SJCRH30 (cell line): ENCODE measurements around the gene E2F6. TPM values are rescaled to one million over a fixed set of nuclear protein-coding genes. Genes with fewer than 3 reads are reported as not detected.
"Not testable (repeated sequence)": the region's sequence is repeated elsewhere in the genome, so short reads cannot be mapped to it uniquely, and the experiment has no call there.

Experiments
- DNase-seq, 2 experiments: peaks; one replicate each; pipeline ENCODE4 v3.0.0-alpha.2; 2015 to 2020
- H3K27ac ChIP-seq: fragments of 250-450 bp; sonication (Bioruptor Pico); 2 replicates; pipeline ENCODE4 v1.5.1; 2020; ENCODE audit warnings: mild to moderate bottlenecking, moderate library complexity
- H3K27me3 ChIP-seq: fragments of 250-450 bp; sonication (Bioruptor Pico); 2 replicates; pipeline ENCODE4 v1.5.1; 2020; ENCODE audit warnings: mild to moderate bottlenecking, moderate library complexity
- H3K36me3 ChIP-seq: fragments of 250-450 bp; sonication (Bioruptor Pico); 2 replicates; pipeline ENCODE4 v1.5.1; 2020; ENCODE audit warnings: mild to moderate bottlenecking, moderate library complexity
- H3K4me1 ChIP-seq: fragments of 250-450 bp; sonication (Bioruptor Pico); 2 replicates; pipeline ENCODE4 v1.5.1; 2020; ENCODE audit warnings: mild to moderate bottlenecking, moderate library complexity
- H3K4me3 ChIP-seq: fragments of 250-450 bp; sonication (Bioruptor Pico); 2 replicates; pipeline ENCODE4 v1.5.1; 2020; ENCODE audit warnings: mild to moderate bottlenecking, moderate library complexity
- H3K9me3 ChIP-seq: fragments of 250-450 bp; sonication (Bioruptor Pico); replicated peaks from 2 replicates; pipeline ENCODE4 v1.5.1; 2020; ENCODE audit warnings: mild to moderate bottlenecking, moderate library complexity
- total RNA-seq: library from RNA; depleted of rRNA; stranded (reverse); fragments of >200 nt; shearing (Covaris generic); gene quantifications from 2 replicates; pipeline ENCODE4 v1.2.3, GENCODE V29; 2014

E2F6 gene
- total RNA-seq, 1 experiment from 2014 or later = 40.9 TPM

DNA sequence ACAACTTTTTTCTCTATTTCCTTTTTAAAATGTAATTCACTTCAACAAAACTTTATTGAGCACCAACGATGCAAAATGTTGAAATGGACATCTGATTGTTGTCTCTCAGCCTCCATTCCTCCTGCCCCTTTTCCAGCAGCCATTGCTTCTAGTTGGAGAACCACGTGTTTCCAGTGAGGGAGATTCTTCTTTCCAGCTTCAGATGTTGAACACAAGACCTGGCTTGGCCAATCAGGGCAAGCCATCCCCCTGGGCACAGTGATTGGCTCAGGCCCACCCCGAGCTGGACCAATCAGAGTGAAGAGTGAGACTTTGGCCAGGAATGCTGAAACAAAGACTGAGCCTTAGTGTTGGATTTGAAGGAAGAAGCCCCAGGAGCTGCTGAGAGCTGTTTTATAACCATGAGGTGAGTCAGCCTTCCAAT is 59.0 kb downstream of the E2F6 start:
- peaks cover 8% of the 10 kb centered on the region; the same call in 1 of the 2 replicates for H3K4me1 ChIP-seq
- H3K9me3 ChIP-seq = no peaks in the 10 kb centered on the region
- peak; percentile 77 to 85 for DNase-seq
- H3K4me3 ChIP-seq = peak overlapping the region; percentile 4; the same call in 1 of the 2 replicates
- H3K36me3 ChIP-seq = no peaks in the 10 kb centered on the region
- no peaks in the 10 kb centered on the region for H3K27me3 ChIP-seq
- no peak overlapping the region for H3K27ac ChIP-seq

GRCh38 chr2:11406267-11406957 is 59.5 kb downstream of the E2F6 start:
- DNase-seq = no peak
- Histone ChIP-seq H3K27me3 (no peaks in the 10 kb centered on the region), H3K27ac (no peak overlapping the region), H3K4me3 (peak overlapping the region; percentile 4; the same call in 1 of the 2 replicates), H3K36me3 (no peaks in the 10 kb centered on the region), H3K9me3 (no peaks in the 10 kb centered on the region), H3K4me1 (peaks cover 8% of the 10 kb centered on the region; the same call in 1 of the 2 replicates)

- Histone ChIP-seq H3K4me3 (no peak overlapping the region), H3K4me1 (peaks cover 8% of the 10 kb centered on the region; the same call in 1 of the 2 replicates), H3K27me3 (no peaks in the 10 kb centered on the region), H3K9me3 (no peaks in the 10 kb centered on the region), H3K36me3 (no peaks in the 10 kb centered on the region), H3K27ac (no peak overlapping the region)
- DNase-seq = peak in 1 of 2 experiments; percentile 1
These were observed 60.2 kb downstream of the E2F6 start for GRCh38 chr2:11405599-11406266.

DNA sequence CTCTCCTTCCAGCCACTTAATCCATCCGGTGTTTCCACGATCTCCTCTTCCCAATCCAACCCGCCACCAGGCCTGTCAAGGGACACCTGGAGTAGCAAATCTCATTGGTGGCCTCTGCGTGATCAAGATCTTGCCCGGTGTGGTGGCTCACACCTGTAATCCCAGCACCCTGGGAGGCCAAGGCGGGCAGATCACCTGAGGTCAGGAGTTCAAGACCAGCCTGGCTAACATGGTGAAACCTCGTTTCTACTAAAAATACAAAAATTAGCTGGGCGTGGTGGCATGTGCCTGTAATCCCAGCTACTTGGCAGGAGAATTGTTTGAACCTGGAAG is 60.9 kb downstream of the E2F6 start:
- H3K4me1 ChIP-seq, DNase-seq, H3K36me3 ChIP-seq, H3K27ac ChIP-seq, H3K9me3 ChIP-seq, H3K4me3 ChIP-seq, H3K27me3 ChIP-seq: not testable (repeated sequence)

GRCh38 chr2:11404376-11405073 is 61.4 kb downstream of the E2F6 start:
- no peak for DNase-seq
- H3K36me3 ChIP-seq = no peaks in the 10 kb centered on the region
- H3K9me3 ChIP-seq = no peaks in the 10 kb centered on the region
- no peak overlapping the region for H3K27ac ChIP-seq
- no peaks in the 10 kb centered on the region for H3K27me3 ChIP-seq
- peaks cover 8% of the 10 kb centered on the region; the same call in 1 of the 2 replicates for H3K4me1 ChIP-seq
- H3K4me3 ChIP-seq = no peak overlapping the region

DNA sequence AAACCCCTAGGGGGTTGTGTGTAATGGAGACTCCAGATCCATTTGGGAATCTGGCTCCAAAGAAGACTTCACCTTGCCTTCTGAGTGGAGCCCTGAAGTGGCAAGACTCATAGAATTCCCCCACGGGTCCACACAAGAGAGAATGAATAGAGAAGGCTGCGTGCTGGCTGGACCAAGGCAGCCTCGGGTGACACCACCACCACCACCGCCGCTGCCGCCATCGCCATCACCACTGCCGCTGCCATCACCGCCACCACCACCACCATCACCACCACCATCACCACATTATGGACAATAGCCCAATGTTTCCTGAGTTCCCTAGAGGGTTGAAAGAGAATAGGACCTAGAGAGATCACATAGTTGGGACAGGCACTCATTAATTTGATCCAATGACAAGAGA is 63.5 kb downstream of the E2F6 start:
- H3K4me1 ChIP-seq = peaks cover 8% of the 10 kb centered on the region; the same call in 1 of the 2 replicates
- no peaks in the 10 kb centered on the region for H3K27me3 ChIP-seq
- no peak overlapping the region for H3K27ac ChIP-seq
- H3K36me3 ChIP-seq = no peaks in the 10 kb centered on the region
- no peak for DNase-seq
- H3K9me3 ChIP-seq = no peaks in the 10 kb centered on the region
- no peak overlapping the region for H3K4me3 ChIP-seq

- H3K27me3 ChIP-seq = no peaks in the 10 kb centered on the region; the same call in 1 of the 2 replicates
- no peaks in the 10 kb centered on the region for H3K9me3 ChIP-seq
- H3K27ac ChIP-seq = no peak overlapping the region
- no peaks in the 10 kb centered on the region for H3K36me3 ChIP-seq
- H3K4me3 ChIP-seq = no peak overlapping the region
- no peaks in the 10 kb centered on the region; the same call in 1 of the 2 replicates for H3K4me1 ChIP-seq
- DNase-seq = no peak
These were observed 66.6 kb downstream of the E2F6 start for GRCh38 chr2:11399438-11399762.

GRCh38 chr2:11398750-11399437 is 67.1 kb downstream of the E2F6 start:
- Histone ChIP-seq H3K27me3 (no peaks in the 10 kb centered on the region; the same call in 1 of the 2 replicates), H3K36me3 (no peaks in the 10 kb centered on the region), H3K4me1 (no peaks in the 10 kb centered on the region; the same call in 1 of the 2 replicates), H3K4me3 (no peak overlapping the region), H3K27ac (no peak overlapping the region), H3K9me3 (no peaks in the 10 kb centered on the region)
- DNase-seq = peak; percentile 82 to 83

GRCh38 chr2:11397513-11397912 is 68.4 kb downstream of the E2F6 start:
- Histone ChIP-seq H3K27me3 (no peaks in the 10 kb centered on the region; the same call in 1 of the 2 replicates), H3K36me3 (no peaks in the 10 kb centered on the region), H3K4me3 (no peak overlapping the region), H3K4me1 (no peaks in the 10 kb centered on the region), H3K27ac (no peak overlapping the region), H3K9me3 (no peaks in the 10 kb centered on the region)
- DNase-seq = no peak

- no peak for DNase-seq
- no peaks in the 10 kb centered on the region for H3K4me1 ChIP-seq
- no peak overlapping the region for H3K4me3 ChIP-seq
- H3K36me3 ChIP-seq = no peaks in the 10 kb centered on the region
- H3K27me3 ChIP-seq = no peaks in the 10 kb centered on the region; the same call in 1 of the 2 replicates
- no peaks in the 10 kb centered on the region for H3K9me3 ChIP-seq
- H3K27ac ChIP-seq = no peak overlapping the region
These were observed 69.2 kb downstream of the E2F6 start for GRCh38 chr2:11396467-11397445.

DNA sequence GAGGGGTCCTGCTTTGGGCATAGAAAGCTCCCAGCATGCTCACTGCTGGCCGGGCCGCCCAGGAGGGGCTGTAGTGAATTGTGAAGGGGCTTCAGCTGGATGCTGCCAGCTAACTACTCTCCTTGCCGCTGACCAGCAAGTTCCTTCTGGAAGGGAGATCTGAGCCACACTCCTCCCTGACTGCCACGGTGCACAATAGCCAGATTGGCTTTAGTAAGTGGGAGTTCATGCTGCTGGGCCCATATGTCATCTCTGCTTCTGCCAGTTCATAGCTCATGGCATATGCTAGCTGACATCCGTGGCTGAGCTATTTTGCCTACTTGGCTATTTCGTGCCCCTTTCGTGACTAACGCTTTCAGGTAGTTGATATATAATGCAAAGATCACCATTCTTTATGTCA is 69.9 kb downstream of the E2F6 start:
- no peaks in the 10 kb centered on the region; the same call in 1 of the 2 replicates for H3K27me3 ChIP-seq
- H3K4me3 ChIP-seq = no peak overlapping the region
- H3K36me3 ChIP-seq = no peaks in the 10 kb centered on the region
- no peak overlapping the region for H3K27ac ChIP-seq
- H3K9me3 ChIP-seq = no peaks in the 10 kb centered on the region
- no peak for DNase-seq
- no peaks in the 10 kb centered on the region for H3K4me1 ChIP-seq

- Histone ChIP-seq H3K4me1 (no peaks in the 10 kb centered on the region), H3K4me3 (no peak overlapping the region), H3K9me3 (no peaks in the 10 kb centered on the region), H3K27ac (no peak overlapping the region), H3K27me3 (no peaks in the 10 kb centered on the region; the same call in 1 of the 2 replicates), H3K36me3 (no peaks in the 10 kb centered on the region)
- no peak for DNase-seq
These were observed 70.6 kb downstream of the E2F6 start for GRCh38 chr2:11395389-11395788.
